Measurements from ENCODE around the gene MYEOV.

- TF ChIP-seq CTCF (IDR thresholded peaks at IDR 0.05) = no peak
- no peak for TF ChIP-seq EP300 (IDR thresholded peaks at IDR 0.05)
- TF ChIP-seq POLR2A (IDR thresholded peaks at IDR 0.05) = no peak
Measured at GRCh38 chr11:69273571-69273970, 20.4 kb upstream of the MYEOV start.
